Testis (tissue), 2 donors: ENCODE results near the gene PAPSS2.

Experiments
- POLR2A ChIP-seq: fragments of 450-650 bp; IDR thresholded peaks from one replicate; pipeline ENCODE4 v1.6.1; 2017; ENCODE audit warnings: antibody characterized with exemption, mild to moderate bottlenecking, moderate library complexity
- TF ChIP-seq, protein P1 (sequence below), 3 experiments: fragments of 450-650 bp in 2 of 3; fragments of 200-600 bp in 1 of 3; sonication (generic) in 1 of 3; IDR thresholded peaks; one replicate each; pipeline ENCODE4 v1.5.1; 2016 to 2019; ENCODE audit warnings: antibody characterized with exemption in 3 of 3, mild to moderate bottlenecking in 2 of 3, moderate library complexity in 1 of 3

DNA sequence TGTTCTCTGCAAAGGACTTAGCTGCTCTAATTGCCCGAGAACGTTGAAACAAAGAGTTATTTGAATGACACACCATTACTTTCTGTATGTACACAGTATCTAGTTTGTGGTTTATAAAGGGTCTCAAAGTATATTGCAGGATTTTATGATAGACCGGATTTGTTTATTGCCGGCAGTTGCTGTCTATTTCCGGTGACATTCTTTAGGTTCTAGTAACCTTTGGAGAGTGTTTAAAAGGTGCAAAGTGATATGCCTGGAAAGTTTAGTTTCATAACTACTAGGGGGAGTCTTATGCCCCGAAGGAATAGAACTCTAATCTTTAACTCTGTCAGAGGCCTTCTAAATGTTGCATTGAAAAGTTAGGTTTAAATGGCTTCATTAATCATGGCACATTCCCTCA lies 63.8 kb downstream of the PAPSS2 start:
- TF ChIP-seq, protein P1, sequence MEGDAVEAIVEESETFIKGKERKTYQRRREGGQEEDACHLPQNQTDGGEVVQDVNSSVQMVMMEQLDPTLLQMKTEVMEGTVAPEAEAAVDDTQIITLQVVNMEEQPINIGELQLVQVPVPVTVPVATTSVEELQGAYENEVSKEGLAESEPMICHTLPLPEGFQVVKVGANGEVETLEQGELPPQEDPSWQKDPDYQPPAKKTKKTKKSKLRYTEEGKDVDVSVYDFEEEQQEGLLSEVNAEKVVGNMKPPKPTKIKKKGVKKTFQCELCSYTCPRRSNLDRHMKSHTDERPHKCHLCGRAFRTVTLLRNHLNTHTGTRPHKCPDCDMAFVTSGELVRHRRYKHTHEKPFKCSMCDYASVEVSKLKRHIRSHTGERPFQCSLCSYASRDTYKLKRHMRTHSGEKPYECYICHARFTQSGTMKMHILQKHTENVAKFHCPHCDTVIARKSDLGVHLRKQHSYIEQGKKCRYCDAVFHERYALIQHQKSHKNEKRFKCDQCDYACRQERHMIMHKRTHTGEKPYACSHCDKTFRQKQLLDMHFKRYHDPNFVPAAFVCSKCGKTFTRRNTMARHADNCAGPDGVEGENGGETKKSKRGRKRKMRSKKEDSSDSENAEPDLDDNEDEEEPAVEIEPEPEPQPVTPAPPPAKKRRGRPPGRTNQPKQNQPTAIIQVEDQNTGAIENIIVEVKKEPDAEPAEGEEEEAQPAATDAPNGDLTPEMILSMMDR (IDR thresholded peaks at IDR 0.05): no peak
- no peak for TF ChIP-seq POLR2A
